Measurements from ENCODE around the gene TRAPPC14.

The TRAPPC14 gene

DNA sequence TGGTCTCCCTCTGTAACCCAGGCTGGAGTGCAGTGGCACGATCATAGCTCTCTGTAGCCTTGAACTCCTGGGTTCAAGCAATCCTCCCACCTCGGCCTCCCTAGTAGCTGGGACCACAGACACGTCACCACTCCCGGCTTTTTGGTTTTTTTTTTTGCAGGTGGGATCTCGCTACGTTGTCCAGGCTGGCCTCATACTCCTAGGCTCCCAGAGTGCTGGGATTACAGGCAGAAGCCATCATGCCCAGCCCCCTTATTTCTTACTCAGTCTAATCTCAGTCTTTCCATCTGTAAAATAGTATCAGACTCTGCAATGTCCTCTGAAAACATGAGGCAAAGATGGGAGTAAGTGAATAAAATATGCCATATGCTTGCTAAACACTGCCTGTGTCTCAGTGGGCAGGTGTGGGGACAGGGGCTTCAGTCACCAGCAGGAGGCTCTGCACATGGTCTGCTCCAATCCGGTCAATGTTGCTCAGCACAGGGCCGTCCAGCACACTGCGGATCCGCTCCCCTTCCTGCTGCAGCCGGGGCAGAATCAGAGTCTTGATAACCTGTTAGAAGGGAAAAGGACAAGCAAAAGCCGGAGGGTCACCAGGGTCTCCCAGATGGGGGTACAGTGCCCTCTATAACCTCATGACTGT, 48.9 kb downstream of the TRAPPC14 start:
- no peak overlapping the region for H3K4me2 ChIP-seq
- H3K36me3 ChIP-seq (ENCODE audit: insufficient read depth) = peaks cover 3% of the 10 kb centered on the region; the same call in 1 of the 2 replicates
- TF ChIP-seq CTCF (conservative IDR thresholded peaks at IDR 0.05; ENCODE audit: low read depth, low read length) = no peak
- no peak overlapping the region for H3K9ac ChIP-seq
- H3K79me2 ChIP-seq (ENCODE audit: insufficient read depth, low read depth) = no peaks in the 10 kb centered on the region
- H4K20me1 ChIP-seq (ENCODE audit: insufficient read depth) = no peaks in the 10 kb centered on the region
- H3K4me3 ChIP-seq (IDR thresholded peaks at IDR 0.05; ENCODE audit: insufficient read depth, low read depth, low read length) = no peak overlapping the region
- no peaks in the 10 kb centered on the region for H3K4me1 ChIP-seq (ENCODE audit: low read depth, poor library complexity, severe bottlenecking)
- H3K27me3 ChIP-seq (ENCODE audit: insufficient read depth, low read depth) = no peaks in the 10 kb centered on the region
- no peak overlapping the region for H2AFZ ChIP-seq (ENCODE audit: low read depth)
- no peak overlapping the region for H3K27ac ChIP-seq

- no peak overlapping the region for H2AFZ ChIP-seq (ENCODE audit: low read depth)
- H3K4me2 ChIP-seq = no peak overlapping the region
- no peak overlapping the region for H3K4me3 ChIP-seq (IDR thresholded peaks at IDR 0.05; ENCODE audit: insufficient read depth, low read depth, low read length)
- no peaks in the 10 kb centered on the region for H3K27me3 ChIP-seq (ENCODE audit: insufficient read depth, low read depth)
- no peak overlapping the region for H3K9ac ChIP-seq
- H4K20me1 ChIP-seq (ENCODE audit: insufficient read depth) = no peaks in the 10 kb centered on the region
- no peaks in the 10 kb centered on the region for H3K4me1 ChIP-seq (ENCODE audit: low read depth, poor library complexity, severe bottlenecking)
- no peaks in the 10 kb centered on the region for H3K79me2 ChIP-seq (ENCODE audit: insufficient read depth, low read depth)
- TF ChIP-seq CTCF (conservative IDR thresholded peaks at IDR 0.05; ENCODE audit: low read depth, low read length) = no peak
- H3K27ac ChIP-seq = no peak overlapping the region
- no peaks in the 10 kb centered on the region; the same call in 1 of the 2 replicates for H3K36me3 ChIP-seq (ENCODE audit: insufficient read depth)
These were observed 50.6 kb downstream of the TRAPPC14 start for GRCh38 chr7:100107890-100108289.

- Histone ChIP-seq H4K20me1 (ENCODE audit: insufficient read depth) (no peaks in the 10 kb centered on the region), H3K36me3 (ENCODE audit: insufficient read depth) (no peaks in the 10 kb centered on the region; the same call in 1 of the 2 replicates), H2AFZ (ENCODE audit: low read depth) (no peak overlapping the region), H3K79me2 (ENCODE audit: insufficient read depth, low read depth) (0 out of 2 replicates have a peak, but pooled peaks cover 3% of the 10 kb centered on the region), H3K4me2 (no peak overlapping the region), H3K4me1 (ENCODE audit: low read depth, poor library complexity, severe bottlenecking) (peaks cover 5% of the 10 kb centered on the region), H3K27ac (no peak overlapping the region), H3K4me3 (IDR thresholded peaks at IDR 0.05; ENCODE audit: insufficient read depth, low read depth, low read length) (no peak overlapping the region), H3K9ac (no peak overlapping the region), H3K27me3 (ENCODE audit: insufficient read depth, low read depth) (no peaks in the 10 kb centered on the region)
- TF ChIP-seq CTCF (conservative IDR thresholded peaks at IDR 0.05; ENCODE audit: low read depth, low read length) = no peak
These were observed 51.3 kb downstream of the TRAPPC14 start for GRCh38 chr7:100107125-100107737.

GRCh38 chr7:100106633-100107032, 51.9 kb downstream of the TRAPPC14 start:
- no peaks in the 10 kb centered on the region for H4K20me1 ChIP-seq (ENCODE audit: insufficient read depth)
- H2AFZ ChIP-seq (ENCODE audit: low read depth) = no peak overlapping the region
- H3K79me2 ChIP-seq (ENCODE audit: insufficient read depth, low read depth) = 0 out of 2 replicates have a peak, but pooled peaks cover 4% of the 10 kb centered on the region
- no peaks in the 10 kb centered on the region for H3K27me3 ChIP-seq (ENCODE audit: insufficient read depth, low read depth)
- H3K9ac ChIP-seq = no peak overlapping the region
- H3K36me3 ChIP-seq (ENCODE audit: insufficient read depth) = no peaks in the 10 kb centered on the region; the same call in 1 of the 2 replicates
- no peak for TF ChIP-seq CTCF (conservative IDR thresholded peaks at IDR 0.05; ENCODE audit: low read depth, low read length)
- no peak overlapping the region for H3K4me2 ChIP-seq
- H3K4me1 ChIP-seq (ENCODE audit: low read depth, poor library complexity, severe bottlenecking) = peaks cover 7% of the 10 kb centered on the region
- no peak overlapping the region for H3K27ac ChIP-seq
- no peak overlapping the region for H3K4me3 ChIP-seq (IDR thresholded peaks at IDR 0.05; ENCODE audit: insufficient read depth, low read depth, low read length)
